ENCODE data around the gene CACYBP.

GRCh38 chr1:175013445-175013844 is 13.7 kb downstream of the CACYBP start:
- TF ChIP-seq CTCF (conservative IDR thresholded peaks at IDR 0.05) = no peak
- no peak for TF ChIP-seq ZFX (IDR thresholded peaks at IDR 0.05)

Measured in C4-2B (cell line).